HG02852 (cell line): ENCODE measurements around the gene AMACR.
"Not testable (repeated sequence)": the region's sequence is repeated elsewhere in the genome, so short reads cannot be mapped to it uniquely, and the experiment has no call there.

Experiments
- ATAC-seq: cut with Tn5 transposase; IDR thresholded peaks from one replicate; pipeline ENCODE4 v1.9.1; 2021; ENCODE audit warnings: mild to moderate bottlenecking, moderate library complexity; ENCODE audit not compliant: unreplicated experiment

Gene AMACR

DNA sequence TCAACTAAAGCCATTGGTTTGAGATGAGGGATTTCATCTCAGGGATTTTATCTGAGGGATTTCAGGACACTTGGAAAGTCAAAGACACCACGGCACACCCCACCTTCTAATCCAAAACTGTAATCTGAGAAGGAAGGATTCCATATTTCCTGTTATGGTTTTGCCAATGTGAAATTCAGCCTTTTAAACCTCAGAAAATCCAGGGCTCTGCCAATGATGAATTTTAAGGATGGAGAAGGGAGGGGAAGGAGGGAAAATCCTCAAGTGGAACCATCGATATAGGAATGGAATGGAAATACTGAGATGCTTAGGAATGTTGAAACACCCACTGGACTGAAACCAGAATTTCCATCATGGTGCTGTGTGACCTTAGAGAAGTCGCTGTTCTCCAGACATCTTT, 29.9 kb upstream of the AMACR start:
- no peak for ATAC-seq

DNA sequence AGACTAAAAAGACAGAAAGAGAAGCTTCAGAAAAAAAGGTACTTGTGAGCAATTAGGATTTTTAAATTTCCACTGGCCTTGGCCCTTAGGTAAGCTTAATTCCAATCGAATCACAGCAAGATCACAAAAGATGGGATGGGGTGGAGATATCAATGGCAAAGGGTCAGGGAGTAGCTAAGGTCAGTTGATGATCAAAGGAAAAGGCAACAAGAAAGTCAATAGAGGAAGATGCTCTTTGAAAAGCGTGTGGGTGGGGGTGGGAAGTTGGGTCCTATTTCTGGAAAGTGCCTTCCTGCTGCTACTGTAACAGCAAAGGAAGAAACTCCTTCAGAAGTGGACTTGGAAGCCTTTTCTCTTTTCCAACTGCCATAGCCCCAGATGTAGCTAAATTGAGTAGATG, 27.9 kb upstream of the AMACR start:
- ATAC-seq = no peak

DNA sequence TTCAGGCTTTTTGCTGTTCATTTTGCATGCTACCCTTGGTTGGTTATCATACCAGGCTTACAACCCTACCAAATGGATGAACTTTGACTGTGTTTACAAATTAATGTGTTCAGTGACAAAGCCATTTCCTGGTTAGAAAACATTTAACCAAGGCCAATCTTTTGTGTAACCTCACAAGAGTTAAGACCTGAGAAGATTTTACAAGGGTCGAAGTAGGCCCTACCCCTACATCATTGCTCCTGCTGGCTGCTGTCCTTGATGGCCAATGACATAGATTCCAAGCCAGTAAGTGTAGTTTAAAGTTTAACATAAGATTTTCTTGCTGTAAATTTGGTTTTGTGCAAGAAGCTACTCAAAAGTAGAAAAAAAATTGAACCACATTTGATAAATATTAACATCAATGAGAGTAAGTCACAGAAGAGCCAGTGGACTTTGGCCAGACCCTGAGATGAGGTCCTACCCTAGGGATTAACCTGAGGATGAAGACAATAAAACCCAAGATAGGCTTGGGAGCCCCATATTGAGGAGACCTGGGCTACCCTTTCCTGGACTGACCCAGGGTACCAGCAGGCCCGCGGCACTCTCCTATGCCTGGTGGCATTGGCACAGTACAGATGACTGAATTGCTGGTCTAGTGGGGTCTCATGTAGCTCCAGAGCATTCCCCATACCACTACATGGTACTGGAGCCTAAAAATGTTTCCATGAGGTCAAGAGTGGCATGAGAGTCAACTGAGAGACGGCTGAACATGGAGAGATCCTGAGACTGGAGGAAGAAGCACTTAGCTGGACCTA, 26.9 kb upstream of the AMACR start:
- ATAC-seq = no peak

DNA sequence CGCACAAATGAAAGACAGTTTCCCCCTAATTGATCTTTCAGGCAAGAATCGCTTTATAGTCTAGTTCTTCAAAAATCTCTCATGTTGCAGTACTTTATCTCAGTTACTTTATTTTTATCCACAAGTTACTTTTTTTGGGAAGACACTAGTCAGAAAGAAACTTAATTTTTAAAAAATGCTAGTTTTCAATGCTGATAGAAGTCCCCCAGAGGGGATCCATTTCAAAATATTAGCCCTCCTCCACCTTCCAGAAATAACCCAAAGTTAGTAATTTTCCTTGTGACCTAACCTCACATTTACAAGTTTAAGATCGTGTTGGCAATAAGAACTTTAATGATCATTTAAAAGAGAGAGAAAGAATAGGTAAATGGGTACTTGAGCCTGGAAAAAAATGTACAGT, 24.1 kb upstream of the AMACR start:
- ATAC-seq = no peak

DNA sequence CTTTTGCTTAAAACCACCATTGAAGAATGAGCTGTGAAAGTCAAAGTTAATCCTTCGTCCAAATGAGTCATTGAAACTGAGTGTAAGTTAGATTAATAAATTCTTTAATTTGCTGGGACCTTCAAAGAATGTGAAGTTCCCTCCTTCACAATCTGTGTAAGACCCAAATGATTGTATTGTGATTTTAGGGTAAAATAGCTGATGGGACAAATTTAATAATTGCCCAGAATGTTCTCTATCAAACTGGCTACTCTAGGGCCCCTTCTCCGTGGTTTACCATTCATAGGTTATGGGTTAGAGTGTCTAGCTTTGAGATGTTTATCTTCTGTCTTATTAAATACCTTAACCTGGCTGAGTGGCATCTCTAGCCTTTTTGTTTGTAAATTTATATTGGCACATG, 23.3 kb upstream of the AMACR start:
- no peak for ATAC-seq

DNA sequence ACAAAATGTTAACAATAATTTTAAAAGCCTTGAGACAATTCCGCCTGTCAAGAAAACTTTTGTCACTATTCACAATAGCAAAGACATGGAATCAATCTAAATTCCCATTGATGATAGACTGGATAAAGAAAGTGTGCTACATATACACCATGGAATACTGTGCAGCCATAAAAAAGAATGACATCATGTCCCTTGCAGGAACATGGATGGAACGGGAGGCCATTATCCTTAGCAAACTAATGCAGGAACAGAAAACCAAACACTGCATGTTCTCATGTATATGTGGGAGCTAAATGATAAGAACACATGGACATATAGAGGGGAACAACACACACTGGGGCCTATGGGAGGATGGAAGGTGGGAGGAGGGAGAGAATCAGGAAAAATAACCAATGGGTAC, 22.7 kb upstream of the AMACR start:
- ATAC-seq = not testable (repeated sequence)

DNA sequence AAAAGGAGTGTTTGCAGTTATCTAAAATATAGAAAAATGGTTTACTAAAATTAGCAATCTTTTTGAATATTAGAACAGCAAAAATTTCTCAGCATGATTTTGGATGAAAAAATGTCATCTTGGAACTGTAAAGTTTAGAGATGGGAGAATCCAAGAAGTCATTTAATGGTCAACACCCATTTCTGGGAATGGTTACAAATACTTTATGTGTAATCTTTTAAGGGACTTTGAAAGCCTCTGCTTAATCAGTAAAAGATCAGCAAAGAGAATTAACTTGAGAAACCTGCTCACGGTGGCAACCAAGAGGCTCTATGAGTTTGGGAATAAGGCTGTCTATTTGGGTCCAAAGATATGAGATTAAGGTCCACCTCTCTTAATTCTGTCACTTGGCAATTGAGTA, 22.2 kb upstream of the AMACR start:
- no peak for ATAC-seq

DNA sequence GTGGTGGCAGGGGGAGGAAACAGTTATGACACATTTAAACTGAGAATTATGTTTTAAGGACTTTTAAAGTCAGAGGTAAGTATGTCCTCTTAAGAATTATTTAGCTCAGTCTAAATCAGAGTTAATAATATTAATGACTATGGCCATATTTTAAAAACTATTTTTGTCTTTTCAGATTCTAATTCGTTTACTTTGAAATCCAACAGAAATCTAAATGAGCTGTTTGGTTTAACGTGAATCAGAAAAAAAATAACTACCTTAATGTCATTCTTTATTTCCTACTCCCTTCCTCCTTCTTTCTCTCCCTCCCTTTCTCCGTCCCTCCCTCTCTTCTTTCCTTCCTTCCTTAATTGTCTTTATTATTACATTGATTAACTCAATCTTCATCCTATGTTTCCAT, 20.5 kb upstream of the AMACR start:
- no peak for ATAC-seq

DNA sequence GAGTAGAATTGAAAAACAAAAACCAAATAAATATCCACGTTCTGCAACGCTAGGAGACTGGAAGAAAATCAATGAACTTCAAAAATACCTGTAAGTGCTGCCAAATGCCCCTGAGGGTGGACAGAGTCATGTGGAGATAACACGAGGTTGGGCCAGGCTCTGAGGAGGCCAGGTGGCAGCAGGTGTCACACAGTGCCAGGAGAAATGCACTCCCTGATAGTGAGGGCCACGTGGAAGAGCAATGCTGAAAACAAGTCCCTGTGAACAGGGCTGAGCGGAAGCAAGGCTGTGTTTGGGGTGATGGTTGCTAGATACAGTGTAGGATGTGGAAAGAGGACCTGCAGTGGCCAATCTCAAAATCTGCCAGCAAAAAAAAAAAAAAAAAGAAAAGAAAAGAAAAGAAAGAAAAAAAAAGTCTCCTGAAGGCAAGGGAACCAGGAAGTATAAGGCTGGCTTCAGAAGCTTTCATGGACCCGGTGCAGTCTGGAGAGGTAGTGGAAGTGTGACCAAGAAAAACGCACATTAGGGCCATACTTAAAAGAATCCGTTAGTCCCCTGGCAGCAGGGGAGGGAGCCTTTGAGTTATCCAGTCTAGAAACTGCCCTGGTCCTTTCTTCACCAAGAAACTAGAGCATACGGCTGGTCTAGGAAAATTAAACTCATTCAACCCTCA, 18.4 kb upstream of the AMACR start:
- ATAC-seq = no peak

DNA sequence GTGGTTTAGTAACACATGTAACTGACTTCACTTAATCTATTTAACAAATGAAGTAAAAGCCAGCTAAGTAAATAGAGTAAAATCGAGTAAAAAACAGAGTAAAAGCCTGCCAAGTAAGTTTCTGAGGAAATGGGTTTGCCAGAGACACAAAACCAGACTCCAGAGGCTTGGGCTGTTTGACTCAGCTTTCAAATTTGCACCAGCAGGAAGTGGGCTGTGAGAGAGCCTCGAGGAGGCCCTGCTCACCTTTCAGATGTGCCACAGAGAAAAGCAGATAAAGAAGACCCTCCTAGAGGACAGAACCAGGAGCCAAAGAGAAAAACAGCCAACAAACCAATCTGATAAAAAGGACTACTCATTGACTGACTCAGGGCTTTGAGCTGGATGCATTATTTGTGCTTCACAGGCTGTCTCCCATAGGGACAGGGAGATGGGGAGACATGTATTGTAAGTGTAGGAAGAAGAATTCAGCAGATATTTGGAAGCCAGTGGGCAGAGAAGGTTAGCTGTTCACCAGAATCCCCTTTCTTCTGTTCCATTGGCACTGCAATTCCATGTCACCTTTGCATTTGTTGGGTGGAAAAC, 14.4 kb upstream of the AMACR start:
- peak; percentile 91 for ATAC-seq

DNA sequence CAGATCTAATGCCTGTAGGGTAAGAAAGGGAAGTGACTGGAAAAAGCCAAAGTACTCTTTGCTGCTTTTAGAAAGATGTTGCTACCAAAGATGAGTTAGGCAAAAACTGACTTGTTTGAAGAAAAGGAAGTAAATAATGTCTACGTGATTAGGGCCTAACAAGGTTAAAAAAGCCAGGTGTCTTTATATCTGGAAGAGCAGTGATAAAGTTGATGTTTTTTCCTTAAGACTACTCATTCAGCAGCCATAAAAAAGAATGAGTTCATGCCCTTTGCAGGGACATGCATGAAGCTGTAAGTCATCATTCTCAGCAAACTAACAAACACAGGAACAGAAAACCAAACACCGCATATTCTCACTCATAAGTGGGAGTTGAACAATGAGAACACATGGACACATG, 13.5 kb upstream of the AMACR start:
- ATAC-seq = no peak

DNA sequence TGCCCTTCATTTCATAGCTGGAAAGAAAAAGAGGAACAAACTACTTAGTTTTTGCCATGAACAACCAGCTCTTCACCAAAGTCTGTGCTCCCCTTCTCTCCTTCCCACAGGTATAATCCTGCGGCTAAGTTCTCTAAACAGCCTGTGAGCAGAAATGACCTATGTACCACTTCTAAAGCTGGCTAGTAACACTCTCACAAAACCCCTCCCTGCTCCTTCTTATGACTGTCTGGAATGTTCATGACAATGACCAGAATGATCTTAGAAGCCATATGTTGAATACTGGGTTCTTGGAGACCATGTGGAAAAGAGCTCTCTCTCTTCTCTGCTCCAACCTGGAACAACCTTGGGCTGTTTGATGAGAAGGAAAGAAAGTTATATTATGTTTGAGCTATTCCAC, 12.9 kb upstream of the AMACR start:
- no peak for ATAC-seq

DNA sequence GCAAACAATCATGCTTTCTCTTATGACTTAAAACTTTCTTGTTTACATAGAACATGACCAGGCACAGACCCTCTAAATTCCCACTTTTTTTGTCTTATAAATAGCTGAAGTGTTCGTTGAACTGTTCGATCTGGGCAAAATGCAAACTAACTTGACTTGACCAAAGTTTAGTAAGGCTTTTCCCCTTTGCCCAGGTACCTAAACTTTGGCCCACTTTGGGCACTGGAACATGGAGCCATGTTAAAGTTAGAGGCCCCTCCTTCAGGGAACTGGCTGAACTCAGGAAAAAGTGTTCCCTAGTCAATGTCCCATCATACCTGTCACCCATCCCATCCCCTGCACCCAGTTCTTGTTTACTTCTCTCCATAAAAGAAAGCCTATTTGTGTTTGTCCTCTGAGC, 9.4 kb upstream of the AMACR start:
- no peak for ATAC-seq

DNA sequence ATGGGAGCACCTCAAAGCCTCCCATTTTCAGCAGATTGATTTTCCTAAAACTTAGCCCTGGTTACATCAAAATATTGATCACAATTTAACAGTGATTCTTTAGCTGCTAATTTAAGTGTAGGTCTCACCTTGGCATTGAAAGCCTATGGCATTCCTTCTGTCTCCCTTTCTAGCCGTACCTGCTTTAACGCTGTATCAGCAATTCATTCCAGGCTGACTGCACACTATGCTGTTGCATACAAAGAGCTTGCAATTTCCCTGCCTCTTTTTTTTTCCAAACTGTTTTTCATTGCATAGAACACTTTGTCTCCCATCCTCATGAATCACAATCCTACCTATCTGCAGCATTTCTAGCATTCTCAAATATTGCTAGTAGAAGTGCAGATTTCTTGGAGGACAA, 8.9 kb upstream of the AMACR start:
- ATAC-seq = no peak

DNA sequence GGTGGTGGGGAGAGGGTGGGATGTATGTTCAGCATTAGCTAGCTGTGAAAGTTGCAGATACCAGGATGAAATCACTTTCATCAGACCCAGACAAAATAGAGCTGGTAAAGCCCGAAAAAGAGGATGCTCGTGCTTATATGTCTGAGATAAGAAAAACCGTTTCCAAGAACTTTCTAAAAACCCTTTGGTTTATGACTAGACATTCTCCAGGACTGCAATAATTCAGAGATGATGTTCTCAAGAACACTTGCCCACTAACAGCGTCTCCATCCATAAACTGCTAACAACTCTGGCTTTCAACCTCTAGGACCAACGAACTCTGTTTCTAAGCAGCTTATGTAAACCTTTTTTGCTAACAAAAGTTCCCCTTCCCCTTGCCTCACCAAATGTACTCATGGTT, 8.4 kb upstream of the AMACR start:
- ATAC-seq = no peak

DNA sequence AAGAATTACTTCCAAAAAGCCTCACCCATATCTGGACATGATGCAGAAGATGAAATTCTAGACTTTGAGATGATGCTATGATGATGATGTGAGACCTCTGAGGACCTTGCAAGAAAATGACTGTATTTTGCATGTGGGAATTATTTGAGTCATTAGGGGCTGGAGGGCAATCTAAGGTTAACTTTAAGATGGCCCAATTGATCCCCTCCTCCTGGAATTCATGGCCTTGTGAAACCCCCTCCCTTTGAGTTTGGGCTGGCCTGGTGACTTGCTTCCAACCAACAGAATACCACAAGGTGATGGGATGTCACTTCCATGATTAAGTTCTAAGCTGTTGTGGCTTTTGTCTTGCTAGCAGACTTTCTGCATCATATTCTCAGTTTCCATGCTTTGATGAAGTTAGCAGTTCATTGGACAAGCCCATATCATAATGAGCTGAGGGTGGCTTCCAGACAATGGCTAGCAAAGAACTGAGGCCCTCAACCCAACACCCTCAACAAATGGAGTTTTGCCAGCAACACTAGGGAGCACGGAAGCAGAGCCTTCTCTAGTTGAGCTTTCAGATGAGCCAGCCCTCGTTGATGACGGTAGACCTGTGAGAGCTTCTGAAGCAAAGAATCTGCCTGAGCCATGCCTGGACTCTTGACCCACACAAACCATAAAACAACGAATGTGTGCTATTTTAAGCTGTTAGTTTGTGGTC, 7.4 kb upstream of the AMACR start:
- ATAC-seq = no peak

DNA sequence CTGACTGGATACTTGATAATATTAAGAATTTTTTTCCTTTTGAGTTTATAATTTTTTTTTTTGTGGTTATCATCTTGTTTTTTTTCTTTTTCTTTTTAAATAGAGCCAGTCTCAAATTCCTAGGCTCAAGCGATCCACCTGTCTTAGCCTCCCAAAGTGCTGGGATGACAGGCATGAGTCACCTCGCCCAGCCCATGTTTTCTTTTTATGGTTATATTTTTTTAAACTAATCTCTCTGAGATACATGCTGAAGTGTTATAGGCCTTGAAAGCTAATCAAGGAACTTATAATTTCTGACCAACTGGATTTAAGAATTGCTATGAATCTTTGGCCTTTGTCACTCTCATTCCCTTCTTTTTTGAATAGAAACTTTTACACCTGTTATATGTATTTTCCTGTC, 6.8 kb upstream of the AMACR start:
- no peak for ATAC-seq

DNA sequence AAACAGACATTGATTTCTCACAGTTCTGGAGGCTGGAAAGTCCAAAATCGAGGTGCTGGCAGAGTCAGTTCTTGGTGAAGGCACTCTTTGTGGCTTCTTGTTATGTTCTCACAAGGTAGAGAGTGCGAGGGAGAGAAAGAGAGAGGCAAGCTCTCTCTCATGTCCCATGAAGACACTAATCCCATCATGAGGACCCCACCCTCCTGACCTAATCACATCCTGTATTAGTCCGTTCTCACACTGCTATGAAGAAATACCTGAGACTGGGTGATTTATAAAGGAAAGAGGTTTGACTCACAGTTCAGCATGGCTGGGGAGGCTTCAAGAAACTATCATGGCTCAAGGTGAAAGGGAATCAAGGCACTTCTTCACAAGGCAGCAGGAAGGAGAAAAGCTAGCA, 5.7 kb upstream of the AMACR start:
- ATAC-seq = no peak

DNA sequence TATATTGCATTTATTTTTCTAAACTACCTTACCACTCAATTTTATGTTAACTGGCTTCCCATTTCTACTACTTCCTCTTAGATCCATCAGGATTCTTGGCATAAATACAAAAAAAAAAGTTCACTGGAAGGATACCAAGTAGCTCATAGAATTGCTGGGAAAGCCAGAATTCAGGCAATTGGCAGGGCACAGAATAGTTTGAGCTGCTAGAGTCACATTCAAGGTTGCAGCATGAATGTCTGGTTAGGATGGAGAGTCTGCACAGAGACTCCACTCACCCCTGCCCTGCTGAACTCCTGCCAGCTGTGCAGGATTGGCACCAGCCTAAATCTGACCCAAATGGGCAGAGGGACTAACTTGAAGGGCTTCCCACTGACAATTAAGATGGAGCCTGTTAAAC, 4.9 kb upstream of the AMACR start:
- ATAC-seq = no peak

DNA sequence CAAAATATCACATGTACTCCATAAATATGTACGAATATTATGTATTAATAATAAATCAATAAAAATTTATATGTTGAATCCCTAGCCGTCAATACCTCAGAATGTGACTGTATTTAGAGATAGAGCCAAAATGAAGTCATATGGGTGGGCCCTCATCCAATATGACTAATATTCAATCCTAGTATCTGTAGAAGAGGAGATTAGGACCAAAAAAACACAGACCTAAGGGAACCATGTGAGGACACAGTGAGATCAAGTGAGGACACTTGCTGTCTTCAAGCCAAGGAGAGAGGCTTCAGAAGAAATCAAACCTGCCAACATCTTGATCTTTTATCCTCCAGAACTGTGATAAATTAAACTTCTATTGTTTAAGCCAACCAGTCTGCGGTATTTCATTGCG, 3.7 kb upstream of the AMACR start:
- ATAC-seq = no peak

DNA sequence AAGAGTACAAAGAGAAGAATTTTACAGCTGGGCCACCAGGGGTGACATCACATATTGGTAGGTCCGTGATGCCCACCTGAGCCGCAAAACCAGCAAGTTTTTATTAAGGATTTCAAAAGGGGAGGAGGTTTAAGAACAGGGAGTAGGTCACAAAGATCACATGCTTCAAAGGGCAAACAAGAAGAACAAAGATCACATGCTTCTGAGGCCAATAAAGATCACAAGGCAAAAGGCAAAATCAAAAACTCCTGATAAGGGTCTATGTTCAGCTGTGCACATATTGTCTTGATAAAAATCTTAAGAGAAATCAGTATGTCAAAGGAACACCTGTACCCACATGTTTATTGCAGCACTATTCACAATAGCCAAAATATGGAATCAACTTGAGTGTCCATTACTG, 2.3 kb upstream of the AMACR start:
- not testable (repeated sequence) for ATAC-seq

DNA sequence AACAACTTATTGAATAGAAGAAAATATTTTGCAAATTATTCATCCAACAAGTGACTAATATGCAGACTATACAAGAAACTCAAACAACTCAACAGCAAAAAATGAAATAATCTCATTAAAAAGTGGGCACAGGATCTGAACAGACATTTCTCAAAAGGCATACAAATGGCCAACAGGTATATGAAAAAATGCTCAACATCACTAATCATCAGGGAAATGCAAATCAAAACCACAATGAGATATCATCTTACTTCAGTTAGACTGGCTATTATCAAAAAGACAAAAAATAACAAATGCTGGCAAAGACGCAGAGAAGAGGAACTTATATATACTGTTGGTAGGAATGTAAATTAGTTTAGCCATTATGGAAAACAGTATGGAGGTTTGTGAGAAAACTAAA, 1.8 kb upstream of the AMACR start:
- no peak for ATAC-seq
